ENCODE results near the gene ABHD16A. TPM values are rescaled to one million over a fixed set of nuclear protein-coding genes. Genes with fewer than 3 reads are reported as not detected.

ABHD16A gene
- total and polyA plus RNA-seq, 10 of the 15 experiments (the other 5 are each of a cell fraction or from before 2014, with no cell fraction given): 7.5 to 43.0 (median 32.9) TPM

- TF ChIP-seq, protein P1, sequence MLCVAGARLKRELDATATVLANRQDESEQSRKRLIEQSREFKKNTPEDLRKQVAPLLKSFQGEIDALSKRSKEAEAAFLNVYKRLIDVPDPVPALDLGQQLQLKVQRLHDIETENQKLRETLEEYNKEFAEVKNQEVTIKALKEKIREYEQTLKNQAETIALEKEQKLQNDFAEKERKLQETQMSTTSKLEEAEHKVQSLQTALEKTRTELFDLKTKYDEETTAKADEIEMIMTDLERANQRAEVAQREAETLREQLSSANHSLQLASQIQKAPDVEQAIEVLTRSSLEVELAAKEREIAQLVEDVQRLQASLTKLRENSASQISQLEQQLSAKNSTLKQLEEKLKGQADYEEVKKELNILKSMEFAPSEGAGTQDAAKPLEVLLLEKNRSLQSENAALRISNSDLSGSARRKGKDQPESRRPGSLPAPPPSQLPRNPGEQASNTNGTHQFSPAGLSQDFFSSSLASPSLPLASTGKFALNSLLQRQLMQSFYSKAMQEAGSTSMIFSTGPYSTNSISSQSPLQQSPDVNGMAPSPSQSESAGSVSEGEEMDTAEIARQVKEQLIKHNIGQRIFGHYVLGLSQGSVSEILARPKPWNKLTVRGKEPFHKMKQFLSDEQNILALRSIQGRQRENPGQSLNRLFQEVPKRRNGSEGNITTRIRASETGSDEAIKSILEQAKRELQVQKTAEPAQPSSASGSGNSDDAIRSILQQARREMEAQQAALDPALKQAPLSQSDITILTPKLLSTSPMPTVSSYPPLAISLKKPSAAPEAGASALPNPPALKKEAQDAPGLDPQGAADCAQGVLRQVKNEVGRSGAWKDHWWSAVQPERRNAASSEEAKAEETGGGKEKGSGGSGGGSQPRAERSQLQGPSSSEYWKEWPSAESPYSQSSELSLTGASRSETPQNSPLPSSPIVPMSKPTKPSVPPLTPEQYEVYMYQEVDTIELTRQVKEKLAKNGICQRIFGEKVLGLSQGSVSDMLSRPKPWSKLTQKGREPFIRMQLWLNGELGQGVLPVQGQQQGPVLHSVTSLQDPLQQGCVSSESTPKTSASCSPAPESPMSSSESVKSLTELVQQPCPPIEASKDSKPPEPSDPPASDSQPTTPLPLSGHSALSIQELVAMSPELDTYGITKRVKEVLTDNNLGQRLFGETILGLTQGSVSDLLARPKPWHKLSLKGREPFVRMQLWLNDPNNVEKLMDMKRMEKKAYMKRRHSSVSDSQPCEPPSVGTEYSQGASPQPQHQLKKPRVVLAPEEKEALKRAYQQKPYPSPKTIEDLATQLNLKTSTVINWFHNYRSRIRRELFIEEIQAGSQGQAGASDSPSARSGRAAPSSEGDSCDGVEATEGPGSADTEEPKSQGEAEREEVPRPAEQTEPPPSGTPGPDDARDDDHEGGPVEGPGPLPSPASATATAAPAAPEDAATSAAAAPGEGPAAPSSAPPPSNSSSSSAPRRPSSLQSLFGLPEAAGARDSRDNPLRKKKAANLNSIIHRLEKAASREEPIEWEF (IDR thresholded peaks at IDR 0.05; ENCODE audit: insufficient replicate concordance, low read depth, low read length): no peak
- no peak for TF ChIP-seq MYB (IDR thresholded peaks at IDR 0.05; ENCODE audit: borderline replicate concordance, low read depth, low read length)
- peak; percentile 90 to 97 for TF ChIP-seq BHLHE40 (IDR thresholded peaks at IDR 0.05; ENCODE audit: borderline replicate concordance in 1 of 2, low read depth in 2 of 2, low read length in 1 of 2)
- no peak for TF ChIP-seq KAT2A (conservative IDR thresholded peaks at IDR 0.05; ENCODE audit: control insufficient read depth, low read depth, low read length)
- peak; percentile 47 for TF ChIP-seq TAF1 (IDR thresholded peaks at IDR 0.05; ENCODE audit: borderline replicate concordance, low read depth, low read length)
- no peak for TF ChIP-seq SMAD1 (IDR thresholded peaks at IDR 0.05; ENCODE audit: low read depth, partially characterized antibody)
- TF ChIP-seq, protein P2, sequence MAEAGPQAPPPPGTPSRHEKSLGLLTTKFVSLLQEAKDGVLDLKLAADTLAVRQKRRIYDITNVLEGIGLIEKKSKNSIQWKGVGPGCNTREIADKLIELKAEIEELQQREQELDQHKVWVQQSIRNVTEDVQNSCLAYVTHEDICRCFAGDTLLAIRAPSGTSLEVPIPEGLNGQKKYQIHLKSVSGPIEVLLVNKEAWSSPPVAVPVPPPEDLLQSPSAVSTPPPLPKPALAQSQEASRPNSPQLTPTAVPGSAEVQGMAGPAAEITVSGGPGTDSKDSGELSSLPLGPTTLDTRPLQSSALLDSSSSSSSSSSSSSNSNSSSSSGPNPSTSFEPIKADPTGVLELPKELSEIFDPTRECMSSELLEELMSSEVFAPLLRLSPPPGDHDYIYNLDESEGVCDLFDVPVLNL (IDR thresholded peaks at IDR 0.05; ENCODE audit: low read depth, low read length): peak; percentile 100
- TF ChIP-seq FOS (IDR thresholded peaks at IDR 0.05; ENCODE audit: borderline replicate concordance, extremely low read depth, insufficient read length): peak; percentile 56
- TF ChIP-seq SIN3A (IDR thresholded peaks at IDR 0.05; ENCODE audit: low read depth, low read length): peak; percentile 87
- no peak for TF ChIP-seq RAD21 (IDR thresholded peaks at IDR 0.05; ENCODE audit: insufficient read depth, low read depth, low read length)
- TF ChIP-seq JUNB (IDR thresholded peaks at IDR 0.05): no peak; the same call in 1 of the 2 replicates
- 0 out of 3 replicates have a peak, but pooled peaks have one; percentile 4 for TF ChIP-seq POU2F2 (IDR thresholded peaks at IDR 0.05; ENCODE audit: borderline replicate concordance, low read depth, low read length)
- TF ChIP-seq CHD1 (IDR thresholded peaks at IDR 0.05; ENCODE audit: low read depth, low read length): no peak
- no peak for TF ChIP-seq TCF7 (IDR thresholded peaks at IDR 0.05; ENCODE audit: borderline replicate concordance)
Observed at GRCh38 chr6:31739639-31740396, 36.7 kb upstream of the ABHD16A start, which contains the start of gene MSH5 (continued).
